ENCODE data around the gene SFMBT1. TPM values are rescaled to one million over a fixed set of nuclear protein-coding genes. Genes with fewer than 3 reads are reported as not detected.
A peak's percentile ranks its signal among the peaks of the same experiment; 100 is the strongest.

Gene SFMBT1
- total and polyA plus RNA-seq, 4 donors: 4.4 to 17.8 (median 10.4) TPM

DNA sequence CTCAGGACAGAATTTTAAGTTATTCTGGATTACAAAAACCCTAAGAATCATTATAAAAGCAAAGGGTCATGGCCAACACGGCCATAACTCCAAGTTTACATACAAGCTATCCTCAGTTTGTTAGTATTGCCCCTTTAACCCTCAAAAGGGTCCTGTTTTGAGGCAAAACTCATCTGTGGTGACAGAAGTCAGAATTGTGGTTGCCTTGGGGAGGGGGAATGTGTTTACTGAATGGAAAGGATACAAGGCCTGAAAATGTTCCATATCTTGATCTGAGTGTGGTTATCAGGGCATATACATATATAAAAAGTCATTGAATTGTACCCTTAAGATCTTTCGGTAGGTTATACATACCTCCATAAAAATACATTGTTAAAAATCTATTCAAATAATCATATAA lies 2.1 kb downstream of the SFMBT1 start:
- Histone ChIP-seq H3K4me3 (ENCODE audit: low read depth in 1 of 3, low read length in 3 of 3) (no peak overlapping the region), H3K9me3 (ENCODE audit: control insufficient read depth in 4 of 4, low read length in 3 of 4) (no peaks in the 10 kb centered on the region), H3K4me1 (ENCODE audit: control insufficient read depth in 4 of 4, insufficient read depth in 4 of 4, low read length in 3 of 4) (peaks cover 6 to 45% (median 31%) of the 10 kb centered on the region in 4 donors), H3K36me3 (ENCODE audit: control insufficient read depth in 4 of 4, insufficient read depth in 3 of 4, low read depth in 1 of 4, low read length in 3 of 4) (no peaks in the 10 kb centered on the region), H3K27me3 (ENCODE audit: control insufficient read depth in 4 of 4, insufficient read depth in 4 of 4, low read length in 3 of 4) (no peaks in the 10 kb centered on the region), H3K9ac (ENCODE audit: low read depth in 1 of 2, low read length in 2 of 2) (peak overlapping the region in 1 of 2 donors; percentile 12), H3K27ac (ENCODE audit: low read depth in 1 of 2, low read length in 2 of 2) (no peak overlapping the region)
- no peak for DNase-seq (ENCODE audit: low spot score)
- 82% methylated on average over 2 of the region's 2 CpGs for WGBS
- TF ChIP-seq SP1 (IDR thresholded peaks at IDR 0.05) (no peak), GABPA (IDR thresholded peaks at IDR 0.05 in 1 of 2, conservative IDR thresholded peaks at IDR 0.05 in 1 of 2) (no peak), TAF1 (conservative IDR thresholded peaks at IDR 0.05) (no peak), HNF4A (conservative IDR thresholded peaks at IDR 0.05) (no peak), EGR1 (IDR thresholded peaks at IDR 0.05; ENCODE audit: low read depth in 2 of 2) (no peak), FOXA1 (IDR thresholded peaks at IDR 0.05) (no peak), FOXA2 (IDR thresholded peaks at IDR 0.05) (no peak), JUND (IDR thresholded peaks at IDR 0.05) (no peak)
- TF ChIP-seq, protein P1, sequence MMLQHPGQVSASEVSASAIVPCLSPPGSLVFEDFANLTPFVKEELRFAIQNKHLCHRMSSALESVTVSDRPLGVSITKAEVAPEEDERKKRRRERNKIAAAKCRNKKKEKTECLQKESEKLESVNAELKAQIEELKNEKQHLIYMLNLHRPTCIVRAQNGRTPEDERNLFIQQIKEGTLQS (IDR thresholded peaks at IDR 0.05): no peak
- TF ChIP-seq, protein P2, sequence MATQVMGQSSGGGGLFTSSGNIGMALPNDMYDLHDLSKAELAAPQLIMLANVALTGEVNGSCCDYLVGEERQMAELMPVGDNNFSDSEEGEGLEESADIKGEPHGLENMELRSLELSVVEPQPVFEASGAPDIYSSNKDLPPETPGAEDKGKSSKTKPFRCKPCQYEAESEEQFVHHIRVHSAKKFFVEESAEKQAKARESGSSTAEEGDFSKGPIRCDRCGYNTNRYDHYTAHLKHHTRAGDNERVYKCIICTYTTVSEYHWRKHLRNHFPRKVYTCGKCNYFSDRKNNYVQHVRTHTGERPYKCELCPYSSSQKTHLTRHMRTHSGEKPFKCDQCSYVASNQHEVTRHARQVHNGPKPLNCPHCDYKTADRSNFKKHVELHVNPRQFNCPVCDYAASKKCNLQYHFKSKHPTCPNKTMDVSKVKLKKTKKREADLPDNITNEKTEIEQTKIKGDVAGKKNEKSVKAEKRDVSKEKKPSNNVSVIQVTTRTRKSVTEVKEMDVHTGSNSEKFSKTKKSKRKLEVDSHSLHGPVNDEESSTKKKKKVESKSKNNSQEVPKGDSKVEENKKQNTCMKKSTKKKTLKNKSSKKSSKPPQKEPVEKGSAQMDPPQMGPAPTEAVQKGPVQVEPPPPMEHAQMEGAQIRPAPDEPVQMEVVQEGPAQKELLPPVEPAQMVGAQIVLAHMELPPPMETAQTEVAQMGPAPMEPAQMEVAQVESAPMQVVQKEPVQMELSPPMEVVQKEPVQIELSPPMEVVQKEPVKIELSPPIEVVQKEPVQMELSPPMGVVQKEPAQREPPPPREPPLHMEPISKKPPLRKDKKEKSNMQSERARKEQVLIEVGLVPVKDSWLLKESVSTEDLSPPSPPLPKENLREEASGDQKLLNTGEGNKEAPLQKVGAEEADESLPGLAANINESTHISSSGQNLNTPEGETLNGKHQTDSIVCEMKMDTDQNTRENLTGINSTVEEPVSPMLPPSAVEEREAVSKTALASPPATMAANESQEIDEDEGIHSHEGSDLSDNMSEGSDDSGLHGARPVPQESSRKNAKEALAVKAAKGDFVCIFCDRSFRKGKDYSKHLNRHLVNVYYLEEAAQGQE (IDR thresholded peaks at IDR 0.05): no peak

DNA sequence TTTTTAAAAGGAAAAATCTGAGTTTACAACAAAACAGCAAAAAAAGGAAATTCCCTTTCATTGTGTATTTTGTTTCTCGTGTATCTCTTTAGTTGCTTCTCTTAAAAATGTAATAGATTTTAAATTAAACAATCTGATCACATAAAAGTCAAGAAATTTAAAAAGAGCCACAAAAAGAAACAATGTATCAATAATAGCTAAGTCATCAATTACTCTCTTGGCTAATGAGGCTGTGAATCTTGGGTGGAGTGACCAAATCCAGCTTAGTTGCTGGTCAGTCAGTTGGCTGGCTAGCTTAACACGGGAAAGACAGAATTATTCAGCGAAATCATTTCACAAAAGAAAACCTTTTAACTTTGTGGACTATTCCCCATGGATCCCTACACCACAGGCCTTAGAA lies 3.2 kb downstream of the SFMBT1 start:
- no peaks in the 10 kb centered on the region for H3K36me3 ChIP-seq (ENCODE audit: control insufficient read depth in 4 of 4, insufficient read depth in 3 of 4, low read depth in 1 of 4, low read length in 3 of 4)
- DNase-seq (ENCODE audit: low spot score): no peak
- H3K4me1 ChIP-seq (ENCODE audit: control insufficient read depth in 4 of 4, insufficient read depth in 4 of 4, low read length in 3 of 4): peaks cover 7 to 48% (median 33%) of the 10 kb centered on the region in 4 donors
- 90% methylated on average over 3 of the region's 3 CpGs for WGBS
- H3K9ac ChIP-seq (ENCODE audit: low read depth in 1 of 2, low read length in 2 of 2): no peak overlapping the region
- TF ChIP-seq RXRA (IDR thresholded peaks at IDR 0.05): no peak
- TF ChIP-seq, protein P3, sequence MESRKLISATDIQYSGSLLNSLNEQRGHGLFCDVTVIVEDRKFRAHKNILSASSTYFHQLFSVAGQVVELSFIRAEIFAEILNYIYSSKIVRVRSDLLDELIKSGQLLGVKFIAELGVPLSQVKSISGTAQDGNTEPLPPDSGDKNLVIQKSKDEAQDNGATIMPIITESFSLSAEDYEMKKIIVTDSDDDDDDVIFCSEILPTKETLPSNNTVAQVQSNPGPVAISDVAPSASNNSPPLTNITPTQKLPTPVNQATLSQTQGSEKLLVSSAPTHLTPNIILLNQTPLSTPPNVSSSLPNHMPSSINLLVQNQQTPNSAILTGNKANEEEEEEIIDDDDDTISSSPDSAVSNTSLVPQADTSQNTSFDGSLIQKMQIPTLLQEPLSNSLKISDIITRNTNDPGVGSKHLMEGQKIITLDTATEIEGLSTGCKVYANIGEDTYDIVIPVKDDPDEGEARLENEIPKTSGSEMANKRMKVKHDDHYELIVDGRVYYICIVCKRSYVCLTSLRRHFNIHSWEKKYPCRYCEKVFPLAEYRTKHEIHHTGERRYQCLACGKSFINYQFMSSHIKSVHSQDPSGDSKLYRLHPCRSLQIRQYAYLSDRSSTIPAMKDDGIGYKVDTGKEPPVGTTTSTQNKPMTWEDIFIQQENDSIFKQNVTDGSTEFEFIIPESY (IDR thresholded peaks at IDR 0.05): no peak
- TF ChIP-seq, protein P2 (IDR thresholded peaks at IDR 0.05): no peak
- no peak for TF ChIP-seq SP1 (IDR thresholded peaks at IDR 0.05)
- no peak for TF ChIP-seq EGR1 (IDR thresholded peaks at IDR 0.05; ENCODE audit: low read depth in 2 of 2)
- TF ChIP-seq JUND (IDR thresholded peaks at IDR 0.05): no peak
- TF ChIP-seq YY1 (IDR thresholded peaks at IDR 0.05): no peak
- TF ChIP-seq HNF4G (IDR thresholded peaks at IDR 0.05): no peak
- H3K4me3 ChIP-seq (ENCODE audit: low read depth in 1 of 3, low read length in 3 of 3): no peak overlapping the region
- no peaks in the 10 kb centered on the region for H3K27me3 ChIP-seq (ENCODE audit: control insufficient read depth in 4 of 4, insufficient read depth in 4 of 4, low read length in 3 of 4)
- H3K27ac ChIP-seq (ENCODE audit: low read depth in 1 of 2, low read length in 2 of 2): no peak overlapping the region
- H3K9me3 ChIP-seq (ENCODE audit: control insufficient read depth in 4 of 4, low read length in 3 of 4): no peaks in the 10 kb centered on the region

Measured in liver (tissue), 9 donors.